Spleen (tissue), 11 donors: Measurements from ENCODE around the gene TRMT61B. TPM values are rescaled to one million over a fixed set of nuclear protein-coding genes. Genes with fewer than 3 reads are reported as not detected.

Source experiments
- DNase-seq: peaks from one replicate; pipeline ENCODE4 v3.0.0-alpha.2; 2020
- H3K27ac ChIP-seq, 8 donors: fragments of 200-600 bp; sonication (generic) in 7 of 8; 1 replicate in 4 of 8; 2 replicates in 4 of 8; pipeline versions ENCODE4 v1.5.0 to v1.8.0; 2016 to 2021; ENCODE audit warnings: inconsistent platforms in 4 of 8, mild to moderate bottlenecking in 4 of 8, moderate library complexity in 1 of 8
- H3K27me3 ChIP-seq, 7 donors: fragments of 200-600 bp; sonication (generic) in 6 of 7; replicated peaks in 1 of 7; 1 replicate in 4 of 7; 2 replicates in 3 of 7; pipeline versions ENCODE4 v1.5.0 to v1.8.0; 2016 to 2021; ENCODE audit warnings: inconsistent platforms in 3 of 7, mild to moderate bottlenecking in 1 of 7
- H3K36me3 ChIP-seq, 6 donors: fragments of 200-600 bp; sonication (generic) in 5 of 6; 1 replicate in 4 of 6; 2 replicates in 2 of 6; pipeline versions ENCODE4 v1.5.0 to v1.8.0; 2016 to 2021; ENCODE audit warnings: inconsistent platforms in 2 of 6
- H3K4me1 ChIP-seq, 6 donors: fragments of 200-600 bp; sonication (generic) in 5 of 6; 1 replicate in 3 of 6; 2 replicates in 3 of 6; pipeline versions ENCODE4 v1.5.0 to v1.8.0; 2016 to 2021; ENCODE audit warnings: inconsistent platforms in 3 of 6
- H3K4me3 ChIP-seq, 8 donors: fragments of 200-600 bp; sonication (generic) in 7 of 8; 1 replicate in 4 of 8; 2 replicates in 4 of 8; pipeline versions ENCODE4 v1.5.0 to v1.8.0; 2016 to 2021; ENCODE audit warnings: inconsistent platforms in 4 of 8, mild to moderate bottlenecking in 4 of 8, moderate library complexity in 2 of 8
- H3K9me3 ChIP-seq, 8 donors: fragments of 200-600 bp; sonication (generic) in 7 of 8; 1 replicate in 4 of 8; 2 replicates in 4 of 8; pipeline versions ENCODE4 v1.5.0 to v1.8.0; 2016 to 2021; ENCODE audit warnings: inconsistent platforms in 4 of 8
- POLR2A ChIP-seq, 3 donors: fragments of 450-650 bp; IDR thresholded peaks; one replicate each; pipeline ENCODE4 v1.5.1; 2017; ENCODE audit warnings: antibody characterized with exemption in 3 of 3, mild to moderate bottlenecking in 1 of 3
- POLR2AphosphoS5 ChIP-seq, 3 donors: sonication (generic); formaldehyde crosslinking; IDR thresholded peaks; one replicate each; pipeline ENCODE4 v1.5.1; 2017; ENCODE audit warnings: antibody characterized with exemption in 3 of 3
- WGBS, 5 donors: extraction: QIAGEN DNeasy Blood & Tissue Kit in 3 of 5; methylation state at CpG; one replicate each; pipeline versions ENCODE4 v1.1.5 to v1.1.7; 2013 to 2018; 5-methylcytosine and 5-hydroxymethylcytosine counted together
- intact Hi-C: fragments of 100-400 bp; cut with DNase I; formaldehyde crosslinking; loops from one replicate; pipeline ENCODE4 v1.15.0; 2023; ENCODE audit warnings: low total_unique reads
- polyA plus RNA-seq, 3 donors: library from polyadenylated mRNA; stranded (reverse); fragments of 200-250 nt; gene quantifications; one replicate each; pipeline ENCODE4 v1.2.1, GENCODE V29; 2013
- small RNA-seq, 4 donors: library from RNA; depleted of rRNA; stranded (forward); fragments of <200 nt; gene quantifications; one replicate each; pipeline ENCODE3, GENCODE V24; 2016
- total RNA-seq, 7 donors: library from RNA; depleted of rRNA in 3 of 7; stranded (reverse); fragments of >200 nt in 3 of 7; fragmentation: NEBNext Ultra II Directional in 4 of 7; extraction: Animal tissue kit (Norgen Biotek cat#: 25700) in 4 of 7; gene quantifications; one replicate each; pipeline versions ENCODE4 v1.1.0 to v1.2.1, GENCODE V29; 2016 to 2021
- TF ChIP-seq, protein P1 (sequence below), 11 experiments: fragments of 200-600 bp in 7 of 11; fragments of 450-650 bp in 4 of 11; sonication (generic) in 4 of 11; IDR thresholded peaks in 8 of 11; conservative IDR thresholded peaks in 3 of 11; 1 replicate in 7 of 11; 2 replicates in 4 of 11; pipeline versions ENCODE4 v1.4.0 to v1.8.0; 2016 to 2021; ENCODE audit warnings: antibody characterized with exemption in 11 of 11, inconsistent platforms in 4 of 11, mild to moderate bottlenecking in 1 of 11
- donor health status: healthy with polysubstance abuse.
- donor health status: DM: no; HTN: no; CAD: no; lungs with moderate emphysema.
- donor health status: DM: no; HTN: no; CAD: no.
- donor health status: Bipolar disorder and iron deficiency.
- donor health status: healthy.
- donor health status: DM: no; HTN: no; CAD: no.
- donor health status: DM: yes; HTN: yes; CAD: no.

The TRMT61B gene
- total and polyA plus RNA-seq, 10 donors = 12.3 to 30.2 (median 15.7) TPM

DNA sequence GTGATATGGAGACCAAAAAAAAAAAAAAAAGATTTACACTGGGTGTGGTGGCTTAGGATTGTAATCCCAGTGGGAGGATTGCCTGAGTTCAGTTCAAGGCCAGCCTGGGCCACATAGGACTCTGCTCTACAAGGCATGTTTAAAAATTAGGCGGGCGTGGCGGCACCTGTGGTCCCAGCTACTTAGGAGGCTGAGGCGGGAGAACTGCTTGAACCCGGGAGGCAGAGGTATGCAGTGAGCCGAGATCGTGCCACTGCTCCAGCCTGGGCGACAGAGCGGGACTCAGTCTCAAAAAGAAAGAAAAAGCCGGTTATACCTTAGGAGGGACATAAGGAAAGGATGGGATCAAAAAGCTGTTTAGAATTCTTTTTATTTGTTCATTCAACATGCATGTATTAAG lies 60.2 kb downstream of the TRMT61B start:
- Histone ChIP-seq H3K4me3 (peak overlapping the region in 6 of 8 donors; percentile 48 to 80 (median 58)), H3K9me3 (no peaks in the 10 kb centered on the region), H3K4me1 (peaks cover 10 to 26% (median 16%) of the 10 kb centered on the region in 6 donors), H3K36me3 (peaks cover 0 to 25% (median 7%) of the 10 kb centered on the region in 6 donors), H3K27ac (peak overlapping the region in 3 of 8 donors; percentile 9 to 60 (median 34)), H3K27me3 (peaks cover 0 to 9% (median 0%) of the 10 kb centered on the region in 7 donors)
- WGBS, 5 donors = 66 to 76% (median 71%) methylated on average over 10 of the region's 10 CpGs
- DNase-seq = no peak
- no peak for TF ChIP-seq POLR2A (IDR thresholded peaks at IDR 0.05)
- TF ChIP-seq POLR2AphosphoS5 (IDR thresholded peaks at IDR 0.05) = no peak
- TF ChIP-seq, protein P1, sequence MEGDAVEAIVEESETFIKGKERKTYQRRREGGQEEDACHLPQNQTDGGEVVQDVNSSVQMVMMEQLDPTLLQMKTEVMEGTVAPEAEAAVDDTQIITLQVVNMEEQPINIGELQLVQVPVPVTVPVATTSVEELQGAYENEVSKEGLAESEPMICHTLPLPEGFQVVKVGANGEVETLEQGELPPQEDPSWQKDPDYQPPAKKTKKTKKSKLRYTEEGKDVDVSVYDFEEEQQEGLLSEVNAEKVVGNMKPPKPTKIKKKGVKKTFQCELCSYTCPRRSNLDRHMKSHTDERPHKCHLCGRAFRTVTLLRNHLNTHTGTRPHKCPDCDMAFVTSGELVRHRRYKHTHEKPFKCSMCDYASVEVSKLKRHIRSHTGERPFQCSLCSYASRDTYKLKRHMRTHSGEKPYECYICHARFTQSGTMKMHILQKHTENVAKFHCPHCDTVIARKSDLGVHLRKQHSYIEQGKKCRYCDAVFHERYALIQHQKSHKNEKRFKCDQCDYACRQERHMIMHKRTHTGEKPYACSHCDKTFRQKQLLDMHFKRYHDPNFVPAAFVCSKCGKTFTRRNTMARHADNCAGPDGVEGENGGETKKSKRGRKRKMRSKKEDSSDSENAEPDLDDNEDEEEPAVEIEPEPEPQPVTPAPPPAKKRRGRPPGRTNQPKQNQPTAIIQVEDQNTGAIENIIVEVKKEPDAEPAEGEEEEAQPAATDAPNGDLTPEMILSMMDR (IDR thresholded peaks at IDR 0.05 in 8 of 11, conservative IDR thresholded peaks at IDR 0.05 in 3 of 11) = no peak
- intact Hi-C loops = no loop called here

DNA sequence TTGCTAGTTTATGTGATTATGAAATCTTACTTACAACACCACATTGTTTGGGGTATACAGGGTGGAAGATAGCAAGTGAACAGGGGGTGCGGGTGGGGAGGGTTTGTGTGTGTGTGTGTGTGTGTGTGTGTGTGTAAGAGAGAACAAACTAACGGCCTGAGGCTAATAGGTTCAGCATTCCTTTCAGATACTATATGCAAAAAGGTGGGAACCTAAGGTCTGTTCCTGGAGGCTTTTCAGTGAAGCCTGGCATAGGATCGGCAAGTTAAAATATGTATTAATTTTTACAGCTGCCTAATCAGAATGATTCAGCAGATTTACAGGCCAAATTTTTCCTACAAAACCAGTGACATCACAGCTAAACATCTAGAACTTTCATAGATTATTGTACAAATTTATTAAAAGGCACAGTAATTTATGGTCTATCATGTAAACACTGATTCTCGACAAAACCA lies 67.1 kb downstream of the TRMT61B start:
- TF ChIP-seq, protein P1 (IDR thresholded peaks at IDR 0.05 in 8 of 11, conservative IDR thresholded peaks at IDR 0.05 in 3 of 11) = no peak
- TF ChIP-seq POLR2AphosphoS5 (IDR thresholded peaks at IDR 0.05) (no peak), POLR2A (IDR thresholded peaks at IDR 0.05) (no peak)
- H3K4me1 ChIP-seq = no peaks in the 10 kb centered on the region
- intact Hi-C loops = no loop called here
- H3K9me3 ChIP-seq = no peaks in the 10 kb centered on the region
- no peak overlapping the region for H3K27ac ChIP-seq
- H3K27me3 ChIP-seq = no peaks in the 10 kb centered on the region
- H3K4me3 ChIP-seq = no peak overlapping the region
- no peak for DNase-seq
- 59 to 77% (median 66%) methylated on average over 4 of the region's 4 CpGs for WGBS, 5 donors
- H3K36me3 ChIP-seq = peaks cover 0 to 94% (median 35%) of the 10 kb centered on the region in 6 donors

DNA sequence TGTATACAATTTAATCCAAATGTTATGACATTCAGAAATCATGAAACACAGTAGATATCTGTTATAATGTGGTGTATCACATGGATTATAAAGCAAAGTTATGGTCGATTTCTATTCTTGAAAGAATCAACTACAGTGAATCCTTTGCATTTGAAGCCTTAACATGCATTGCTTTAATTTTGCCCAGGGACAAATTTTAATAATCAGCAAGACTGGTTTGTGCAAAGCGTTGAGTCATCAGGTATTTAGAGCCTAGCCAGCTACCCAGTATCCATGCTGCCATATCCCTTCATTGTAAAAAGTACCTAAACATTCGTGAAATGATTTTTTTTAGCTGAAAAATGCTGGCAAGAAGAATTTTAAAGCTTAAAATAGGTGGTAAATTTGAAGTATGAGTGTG lies 68.4 kb downstream of the TRMT61B start:
- peaks cover 0 to 100% (median 44%) of the 10 kb centered on the region in 6 donors for H3K36me3 ChIP-seq
- no peak overlapping the region for H3K4me3 ChIP-seq
- H3K27me3 ChIP-seq = no peaks in the 10 kb centered on the region
- peaks cover 0 to 3% (median 0%) of the 10 kb centered on the region in 8 donors for H3K9me3 ChIP-seq
- intact Hi-C loops = no loop called here
- DNase-seq = no peak
- no peaks in the 10 kb centered on the region for H3K4me1 ChIP-seq
- H3K27ac ChIP-seq = no peak overlapping the region
- TF ChIP-seq POLR2AphosphoS5 (IDR thresholded peaks at IDR 0.05) (no peak), POLR2A (IDR thresholded peaks at IDR 0.05) (no peak)
- TF ChIP-seq, protein P1 (IDR thresholded peaks at IDR 0.05 in 8 of 11, conservative IDR thresholded peaks at IDR 0.05 in 3 of 11) = no peak
- WGBS, 5 donors = 87 to 97% (median 95%) methylated on average over 3 of the region's 3 CpGs

Small RNA genes lying within 50 kb of the gene (small RNA-seq; reads per million reads assigned to genes)
- 451 to 842 (median 650) reads per million in 4 donors for gene SNORD92

Other genes with a start within 250 kb of the TRMT61B start
- 100 to 1,000 TPM; 162 to 244 (median 214) TPM for gene PPP1CB, start 118.5 kb downstream of the TRMT61B start, total RNA-seq
- 10 to 100 TPM; 40.4 to 65.1 (median 64.6) TPM for gene PPP1CB, start 118.5 kb downstream of the TRMT61B start, polyA plus RNA-seq
- 1 to 10 TPM in 5 of 7 donors, under 1 TPM in 2; 0.60 to 2.8 (median 1.9) TPM for gene SPDYA, start 59.5 kb downstream of the TRMT61B start, total RNA-seq
- gene SPDYA, start 59.5 kb downstream of the TRMT61B start, polyA plus RNA-seq = under 1 TPM; 0.06 to 0.17 (median 0.13) TPM
- gene WDR43, start 24.4 kb upstream of the TRMT61B start, total RNA-seq = 10 to 100 TPM; 22.7 to 49.8 (median 43.4) TPM
- 10 to 100 TPM; 10.8 to 14.7 (median 14.6) TPM for gene WDR43, start 24.4 kb upstream of the TRMT61B start, polyA plus RNA-seq
- 10 to 100 TPM in 4 of 7 donors, 1 to 10 TPM in 3; 3.1 to 19.9 (median 11.7) TPM for gene TOGARAM2, start 111.0 kb upstream of the TRMT61B start, total RNA-seq
- gene TOGARAM2, start 111.0 kb upstream of the TRMT61B start, polyA plus RNA-seq = 1 to 10 TPM; 3.0 to 9.0 (median 7.4) TPM
- gene PCARE, start 204.2 kb upstream of the TRMT61B start, total RNA-seq = not detected
- gene PCARE, start 204.2 kb upstream of the TRMT61B start, polyA plus RNA-seq = not detected
- 10 to 100 TPM; 25.0 to 68.8 (median 33.8) TPM for gene CLIP4, start 245.1 kb upstream of the TRMT61B start, total RNA-seq
- 1 to 10 TPM; 4.1 to 7.3 (median 5.8) TPM for gene CLIP4, start 245.1 kb upstream of the TRMT61B start, polyA plus RNA-seq